Stomach smooth muscle (tissue), 2 donors: ENCODE data around the gene STRAP.
"Not testable (repeated sequence)": the region's sequence is repeated elsewhere in the genome, so short reads cannot be mapped to it uniquely, and the experiment has no call there.

Experiments used
- H3K27ac ChIP-seq: one replicate; pipeline ENCODE4 v1.7.0; 2013; ENCODE audit warnings: mild to moderate bottlenecking, low read length, inconsistent platforms
- H3K27me3 ChIP-seq, 2 donors: one replicate each; pipeline ENCODE4 v1.7.0; 2013; ENCODE audit warnings: low read length in 2 of 2; ENCODE audit not compliant: insufficient read depth in 2 of 2, control insufficient read depth in 1 of 2
- H3K36me3 ChIP-seq, 2 donors: one replicate each; pipeline ENCODE4 v1.7.0; 2013; ENCODE audit warnings: low read length in 2 of 2; ENCODE audit not compliant: control insufficient read depth in 2 of 2, insufficient read depth in 2 of 2
- H3K4me1 ChIP-seq: one replicate; pipeline ENCODE4 v1.7.0; 2013; ENCODE audit warnings: low read length; ENCODE audit not compliant: control insufficient read depth, insufficient read depth
- H3K4me3 ChIP-seq, 2 donors: one replicate each; pipeline ENCODE4 v1.7.0; 2013; ENCODE audit warnings: low read length in 2 of 2
- H3K9ac ChIP-seq, 2 donors: one replicate each; pipeline ENCODE4 v1.7.0; 2013; ENCODE audit warnings: low read length in 2 of 2, mild to moderate bottlenecking in 1 of 2
- H3K9me3 ChIP-seq, 2 donors: one replicate each; pipeline ENCODE4 v1.7.0; 2013; ENCODE audit warnings: low read length in 2 of 2; ENCODE audit not compliant: control insufficient read depth in 2 of 2
- donor health status: healthy.
- donor health status: Pancreatic carcinoma.

Gene STRAP

DNA sequence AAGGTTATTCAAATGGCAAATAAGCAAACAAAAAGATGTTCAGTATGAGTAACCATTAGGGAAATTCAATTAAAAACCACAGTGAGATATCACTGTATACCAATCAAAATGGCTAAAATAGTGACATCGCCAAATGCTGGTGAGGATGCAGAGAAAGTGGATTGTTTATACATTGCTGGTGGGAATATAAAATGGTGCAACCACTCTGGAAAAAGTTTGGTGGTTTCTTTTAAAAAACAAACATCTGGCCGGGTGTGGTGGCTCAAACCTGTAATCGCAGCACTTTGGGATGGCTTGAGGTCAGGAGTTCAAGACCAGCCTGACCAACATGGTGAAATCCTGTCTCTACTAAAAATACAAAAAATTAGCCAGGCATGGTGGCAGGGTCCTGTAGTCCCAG, 14.0 kb upstream of the STRAP start:
- Histone ChIP-seq H3K9me3 (no peaks in the 10 kb centered on the region), H3K4me3 (no peak overlapping the region), H3K9ac (no peak overlapping the region), H3K4me1 (no peaks in the 10 kb centered on the region), H3K27me3 (no peaks in the 10 kb centered on the region), H3K36me3 (no peaks in the 10 kb centered on the region), H3K27ac (no peak overlapping the region)

DNA sequence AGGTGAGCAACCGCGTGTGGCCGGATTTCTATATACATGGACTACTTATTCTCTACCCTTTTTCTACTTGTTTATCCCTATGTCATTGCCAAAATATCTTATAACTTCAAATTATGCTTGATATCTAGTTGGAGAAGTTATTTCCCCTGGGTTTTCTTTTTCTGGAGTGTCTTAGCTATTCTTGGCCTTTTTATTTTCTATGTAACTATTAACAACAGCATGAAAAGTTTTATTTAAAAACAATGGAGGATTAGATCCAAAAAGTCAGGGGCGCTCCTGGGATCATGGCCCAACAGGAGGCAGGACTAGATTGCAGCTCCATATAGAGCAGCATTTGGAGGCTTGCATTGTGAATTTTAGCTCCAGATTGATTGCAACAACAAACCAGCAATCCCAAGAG, 8.6 kb upstream of the STRAP start:
- H3K36me3 ChIP-seq = no peaks in the 10 kb centered on the region
- no peak overlapping the region for H3K4me3 ChIP-seq
- H3K4me1 ChIP-seq = no peaks in the 10 kb centered on the region
- no peak overlapping the region for H3K9ac ChIP-seq
- H3K27me3 ChIP-seq = no peaks in the 10 kb centered on the region
- H3K27ac ChIP-seq = no peak overlapping the region
- no peaks in the 10 kb centered on the region for H3K9me3 ChIP-seq

GRCh38 chr12:15874556-15875145, 7.5 kb upstream of the STRAP start:
- not testable (repeated sequence) for H3K9ac ChIP-seq, H3K9me3 ChIP-seq, H3K27ac ChIP-seq, H3K4me3 ChIP-seq, H3K27me3 ChIP-seq, H3K4me1 ChIP-seq, H3K36me3 ChIP-seq

GRCh38 chr12:15875863-15876262, 6.3 kb upstream of the STRAP start:
- no peaks in the 10 kb centered on the region for H3K4me1 ChIP-seq
- no peaks in the 10 kb centered on the region for H3K36me3 ChIP-seq
- H3K4me3 ChIP-seq = no peak overlapping the region
- no peak overlapping the region for H3K9ac ChIP-seq
- H3K27me3 ChIP-seq = no peaks in the 10 kb centered on the region
- no peak overlapping the region for H3K27ac ChIP-seq
- no peaks in the 10 kb centered on the region for H3K9me3 ChIP-seq

GRCh38 chr12:15879413-15879812, 2.8 kb upstream of the STRAP start:
- Histone ChIP-seq H3K9ac (no peak overlapping the region), H3K9me3 (no peaks in the 10 kb centered on the region), H3K36me3 (no peaks in the 10 kb centered on the region), H3K27ac (no peak overlapping the region), H3K27me3 (no peaks in the 10 kb centered on the region), H3K4me1 (no peaks in the 10 kb centered on the region), H3K4me3 (no peak overlapping the region)

GRCh38 chr12:15880721-15881120, 1.5 kb upstream of the STRAP start:
- Histone ChIP-seq H3K27me3 (no peaks in the 10 kb centered on the region), H3K27ac (no peak overlapping the region), H3K9me3 (no peaks in the 10 kb centered on the region), H3K9ac (no peak overlapping the region), H3K36me3 (peaks cover 0 to 3% of the 10 kb centered on the region in 2 donors), H3K4me3 (no peak overlapping the region), H3K4me1 (no peaks in the 10 kb centered on the region)

DNA sequence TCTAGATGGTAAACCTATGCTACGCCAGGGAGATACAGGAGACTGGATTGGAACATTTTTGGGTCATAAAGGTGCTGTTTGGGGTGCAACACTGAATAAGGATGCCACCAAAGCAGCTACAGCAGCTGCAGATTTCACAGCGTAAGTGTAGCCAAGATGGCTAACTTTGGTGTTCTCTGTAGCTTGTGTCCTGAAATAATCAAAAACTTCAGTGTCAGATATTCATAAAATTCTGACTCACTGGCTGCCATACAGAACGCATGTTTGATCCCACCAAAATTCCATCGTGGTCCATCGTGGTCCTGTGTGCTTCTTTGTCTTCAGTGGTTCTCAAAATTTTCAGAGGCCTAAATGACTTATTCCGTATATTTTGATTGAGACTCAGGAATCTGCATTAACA, 1.3 kb downstream of the STRAP start:
- H3K9me3 ChIP-seq = no peaks in the 10 kb centered on the region
- peak overlapping the region; percentile 96 for H3K4me3 ChIP-seq
- peaks cover 0 to 8% of the 10 kb centered on the region in 2 donors for H3K36me3 ChIP-seq
- no peaks in the 10 kb centered on the region for H3K27me3 ChIP-seq
- peaks cover 4% of the 10 kb centered on the region for H3K4me1 ChIP-seq
- H3K9ac ChIP-seq = peak overlapping the region; percentile 21 to 97
- peak overlapping the region; percentile 98 for H3K27ac ChIP-seq

GRCh38 chr12:15886372-15887042, 4.3 kb downstream of the STRAP start:
- Histone ChIP-seq H3K36me3 (peaks cover 4 to 18% of the 10 kb centered on the region in 2 donors), H3K4me1 (peaks cover 4% of the 10 kb centered on the region), H3K9me3 (no peaks in the 10 kb centered on the region), H3K9ac (no peak overlapping the region), H3K4me3 (no peak overlapping the region), H3K27ac (no peak overlapping the region), H3K27me3 (no peaks in the 10 kb centered on the region)

DNA sequence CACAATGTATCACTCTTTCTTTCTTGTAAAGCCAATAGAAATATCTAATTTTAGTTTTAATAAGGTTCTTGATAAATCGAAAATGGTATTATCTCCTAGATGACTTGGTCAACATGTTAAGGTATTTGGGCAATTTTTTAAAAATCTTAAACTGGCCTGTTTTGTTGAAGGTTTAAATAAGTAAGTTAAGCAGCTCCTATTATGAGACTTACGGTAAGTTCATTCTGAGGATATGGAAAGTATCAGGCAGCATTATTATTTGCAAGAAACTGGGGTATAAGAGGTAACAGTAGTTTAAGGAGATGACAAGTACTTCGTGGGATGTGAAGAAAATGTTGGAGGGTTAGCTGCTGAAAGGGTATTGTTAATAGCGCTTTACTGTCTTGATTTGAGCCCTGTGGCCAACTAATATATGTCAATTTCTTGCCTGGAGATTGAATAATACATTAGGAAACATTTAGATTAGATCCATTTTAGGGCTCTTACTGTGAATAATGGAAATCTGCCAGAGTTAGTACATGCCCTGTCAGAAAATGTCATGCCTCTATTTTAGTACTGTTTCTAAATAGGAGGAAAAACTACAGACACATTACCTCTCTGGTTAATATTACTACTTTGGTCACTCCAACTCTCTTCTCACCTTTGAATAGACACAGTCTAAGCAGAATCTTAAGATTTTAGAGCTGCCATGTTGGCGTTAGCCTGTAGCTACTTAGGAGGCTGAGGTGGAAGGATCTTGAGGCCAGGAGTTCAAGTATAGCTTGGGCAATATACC, 5.0 kb downstream of the STRAP start:
- no peak overlapping the region for H3K9ac ChIP-seq
- no peak overlapping the region for H3K27ac ChIP-seq
- no peak overlapping the region for H3K4me3 ChIP-seq
- peaks cover 4% of the 10 kb centered on the region for H3K4me1 ChIP-seq
- no peaks in the 10 kb centered on the region for H3K9me3 ChIP-seq
- peaks cover 4 to 18% of the 10 kb centered on the region in 2 donors for H3K36me3 ChIP-seq
- H3K27me3 ChIP-seq = no peaks in the 10 kb centered on the region

GRCh38 chr12:15892645-15893259, 10.6 kb downstream of the STRAP start:
- Histone ChIP-seq H3K9me3 (no peaks in the 10 kb centered on the region), H3K36me3 (peaks cover 14 to 41% of the 10 kb centered on the region in 2 donors), H3K4me3 (no peak overlapping the region), H3K27me3 (no peaks in the 10 kb centered on the region), H3K27ac (no peak overlapping the region), H3K9ac (no peak overlapping the region), H3K4me1 (no peaks in the 10 kb centered on the region)
